ENCODE results near the gene VWC2. TPM values are rescaled to one million over a fixed set of nuclear protein-coding genes. Genes with fewer than 3 reads are reported as not detected.

VWC2 gene
- total and polyA plus RNA-seq, 10 of the 15 experiments (the other 5 are each of a cell fraction or from before 2014, with no cell fraction given) = 0.01 to 0.06 (median 0.03) TPM; not detected in 7

DNA sequence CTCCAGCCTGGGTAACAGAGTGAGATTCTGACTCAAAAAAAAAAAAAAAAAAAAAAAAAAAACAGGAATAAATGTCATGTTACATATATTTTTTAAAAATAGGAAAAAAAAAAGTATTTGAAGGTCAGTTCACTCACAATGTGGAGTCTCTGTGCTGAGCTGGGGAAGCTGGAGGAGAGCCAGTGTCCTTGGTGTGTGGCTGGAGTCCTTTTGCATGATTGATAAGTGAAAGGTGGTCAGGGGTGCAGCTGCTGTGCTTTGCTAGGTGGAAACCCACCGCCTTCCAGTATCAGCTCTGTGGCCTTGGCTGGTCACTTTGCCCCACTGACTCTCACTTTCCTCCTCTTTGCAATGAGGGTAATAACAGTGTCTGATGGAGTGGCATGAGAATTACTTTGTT lies 101.9 kb downstream of the VWC2 start:
- no peaks in the 10 kb centered on the region for H3K27me3 ChIP-seq (replicated peaks in 1 of 2; ENCODE audit: control insufficient read depth in 2 of 2, insufficient read depth in 2 of 2, low read length in 1 of 2)
- RAD21 ChIA-PET (ENCODE audit: unreplicated experiment) = no interaction called here
- no peaks in the 10 kb centered on the region for H3K4me1 ChIP-seq (ENCODE audit: control insufficient read depth, insufficient read depth, low read length)
- no peaks in the 10 kb centered on the region for H4K20me1 ChIP-seq (ENCODE audit: control insufficient read depth, insufficient read depth)
- no peak overlapping the region for H3K4me2 ChIP-seq (ENCODE audit: control insufficient read depth, insufficient read depth)
- DNase-seq (ENCODE audit: low read depth, low spot score) (no peak), ATAC-seq (no peak), FAIRE-seq (no peak)
- no peak for TF ChIP-seq ZNF24 (IDR thresholded peaks at IDR 0.05)
- H3K36me3 ChIP-seq (ENCODE audit: control insufficient read depth in 2 of 2, insufficient read depth in 2 of 2, low read length in 1 of 2) = no peaks in the 10 kb centered on the region
- no peak overlapping the region for H2AFZ ChIP-seq (ENCODE audit: control insufficient read depth, low read depth, low read length)
- POLR2A ChIA-PET = no interaction called here
- H3K27ac ChIP-seq (ENCODE audit: control insufficient read depth, insufficient read depth) = no peak overlapping the region
- H3K4me3 ChIP-seq = no peak overlapping the region
- WGBS (ENCODE audit: insufficient coverage, insufficient replicate concordance, low lambda C conversion rate, missing lambda C conversion rate) = 80% methylated on average over 1 of the region's 1 CpG
- SMC1A ChIA-PET (ENCODE audit: uncharacterized antibody, unreplicated experiment) = no interaction called here
- intact Hi-C loops (cut with micrococcal nuclease; ENCODE audit: unreplicated experiment) (no loop called here), in situ Hi-C loops (cut with MboI) (no loop called here)
- no peaks in the 10 kb centered on the region for H3K79me2 ChIP-seq (ENCODE audit: control insufficient read depth, insufficient read depth, low read length)
- H3K9ac ChIP-seq (ENCODE audit: control insufficient read depth, insufficient read depth, low read length) = no peak overlapping the region
- CTCF ChIA-PET = no interaction called here
- no peaks in the 10 kb centered on the region for H3K9me3 ChIP-seq (replicated peaks; ENCODE audit: control insufficient read depth, insufficient read depth, low read length)
- BruUV-seq (replicated peaks) = no TSS peak

DNA sequence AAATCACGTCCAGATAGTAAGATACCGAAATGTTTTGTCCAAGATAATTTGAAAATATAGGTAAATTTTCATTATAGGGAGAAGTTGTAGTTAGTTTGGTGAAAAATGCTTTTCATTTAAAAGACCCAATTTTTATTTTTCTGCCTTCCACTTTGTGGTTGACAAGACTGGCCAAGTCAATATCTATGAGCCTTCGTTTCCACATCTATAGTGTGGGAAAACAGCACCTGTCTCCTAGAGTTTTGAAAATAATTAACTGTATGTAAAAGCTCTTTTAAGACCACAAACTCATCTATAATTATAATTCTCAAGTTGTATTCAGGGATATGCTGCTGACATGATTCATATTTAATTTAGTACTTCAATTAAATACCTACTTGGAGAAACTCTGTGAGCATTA lies 102.8 kb downstream of the VWC2 start:
- Histone ChIP-seq H3K36me3 (ENCODE audit: control insufficient read depth in 2 of 2, insufficient read depth in 2 of 2, low read length in 1 of 2) (no peaks in the 10 kb centered on the region), H2AFZ (ENCODE audit: control insufficient read depth, low read depth, low read length) (no peak overlapping the region), H3K79me2 (ENCODE audit: control insufficient read depth, insufficient read depth, low read length) (no peaks in the 10 kb centered on the region), H3K4me3 (no peak overlapping the region), H4K20me1 (ENCODE audit: control insufficient read depth, insufficient read depth) (no peaks in the 10 kb centered on the region), H3K9me3 (replicated peaks; ENCODE audit: control insufficient read depth, insufficient read depth, low read length) (no peaks in the 10 kb centered on the region), H3K27me3 (replicated peaks in 1 of 2; ENCODE audit: control insufficient read depth in 2 of 2, insufficient read depth in 2 of 2, low read length in 1 of 2) (no peaks in the 10 kb centered on the region), H3K27ac (ENCODE audit: control insufficient read depth, insufficient read depth) (no peak overlapping the region), H3K4me2 (ENCODE audit: control insufficient read depth, insufficient read depth) (no peak overlapping the region), H3K9ac (ENCODE audit: control insufficient read depth, insufficient read depth, low read length) (no peak overlapping the region), H3K4me1 (ENCODE audit: control insufficient read depth, insufficient read depth, low read length) (no peaks in the 10 kb centered on the region)
- no peak for DNase-seq (ENCODE audit: low read depth, low spot score)
- RAD21 ChIA-PET (ENCODE audit: unreplicated experiment) = no interaction called here
- POLR2A ChIA-PET = no interaction called here
- WGBS (ENCODE audit: insufficient coverage, insufficient replicate concordance, low lambda C conversion rate, missing lambda C conversion rate) = 17% methylated on average over 3 of the region's 3 CpGs
- CTCF ChIA-PET = no interaction called here
- ATAC-seq = no peak
- TF ChIP-seq SP1 (IDR thresholded peaks at IDR 0.05; ENCODE audit: low read depth, low read length) = no peak
- FAIRE-seq = no peak
- in situ Hi-C loops (cut with MboI) = no loop called here
- SMC1A ChIA-PET (ENCODE audit: uncharacterized antibody, unreplicated experiment) = no interaction called here
- intact Hi-C loops (cut with micrococcal nuclease; ENCODE audit: unreplicated experiment) = no loop called here
- BruUV-seq (replicated peaks) = no TSS peak
